GM18873 (cell line): ENCODE measurements around the gene CASTOR1.

Experiments
- ATAC-seq: cut with Tn5 transposase; IDR thresholded peaks from one replicate; pipeline ENCODE4 v1.9.1; 2021; ENCODE audit warnings: mild to moderate bottlenecking, moderate library complexity, moderate number of reproducible peaks; ENCODE audit not compliant: unreplicated experiment, low FRiP score

Gene CASTOR1

GRCh38 chr22:30286331-30286730 is 3.0 kb downstream of the CASTOR1 start:
- no peak for ATAC-seq

GRCh38 chr22:30285846-30286200 is 3.5 kb downstream of the CASTOR1 start:
- ATAC-seq, result no peak

- ATAC-seq, result no peak
Observed at GRCh38 chr22:30285176-30285845, 4.0 kb downstream of the CASTOR1 start.

DNA sequence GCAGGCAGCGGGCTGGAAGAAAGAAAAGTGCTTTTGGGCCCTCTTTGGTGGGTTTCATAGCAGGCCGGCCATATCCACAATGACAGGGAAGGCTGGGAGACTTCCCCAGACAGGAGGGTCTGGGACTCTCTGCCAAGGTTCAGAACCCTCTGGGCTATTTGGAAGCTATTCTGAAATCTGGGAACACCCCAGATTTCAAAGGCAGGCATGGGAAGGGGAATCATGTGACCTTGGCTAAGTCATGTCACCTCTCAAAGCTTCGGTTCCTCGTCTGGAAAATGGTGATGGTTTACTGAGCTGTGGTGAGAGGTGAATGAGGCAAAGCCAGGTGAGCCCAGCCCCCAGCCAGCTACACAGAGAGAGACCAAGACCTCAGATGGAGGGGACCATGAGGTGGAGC is 4.6 kb downstream of the CASTOR1 start:
- no peak for ATAC-seq

GRCh38 chr22:30284172-30284571 is 5.1 kb downstream of the CASTOR1 start:
- no peak for ATAC-seq

DNA sequence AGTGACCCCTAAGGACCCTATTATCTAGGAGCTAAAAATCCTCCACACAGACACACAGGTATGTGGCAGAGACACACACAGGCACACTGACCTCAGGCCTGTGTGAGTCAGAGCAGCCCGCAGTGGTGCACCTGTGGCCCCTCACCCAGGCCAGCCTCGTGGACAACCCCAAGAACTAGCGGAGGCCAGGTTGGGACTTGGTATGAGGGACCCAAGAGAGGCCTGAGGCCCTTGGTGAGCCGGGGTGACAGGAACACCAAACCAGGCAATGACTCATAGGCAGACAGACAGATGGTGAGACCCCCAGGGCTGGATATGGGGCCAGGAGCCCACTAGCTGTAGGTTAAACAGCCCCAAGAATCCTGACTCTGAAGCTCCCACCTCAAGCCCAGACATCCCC is 6.0 kb downstream of the CASTOR1 start:
- no peak for ATAC-seq

- no peak for ATAC-seq
Observed at GRCh38 chr22:30282616-30283046, 6.7 kb downstream of the CASTOR1 start.

DNA sequence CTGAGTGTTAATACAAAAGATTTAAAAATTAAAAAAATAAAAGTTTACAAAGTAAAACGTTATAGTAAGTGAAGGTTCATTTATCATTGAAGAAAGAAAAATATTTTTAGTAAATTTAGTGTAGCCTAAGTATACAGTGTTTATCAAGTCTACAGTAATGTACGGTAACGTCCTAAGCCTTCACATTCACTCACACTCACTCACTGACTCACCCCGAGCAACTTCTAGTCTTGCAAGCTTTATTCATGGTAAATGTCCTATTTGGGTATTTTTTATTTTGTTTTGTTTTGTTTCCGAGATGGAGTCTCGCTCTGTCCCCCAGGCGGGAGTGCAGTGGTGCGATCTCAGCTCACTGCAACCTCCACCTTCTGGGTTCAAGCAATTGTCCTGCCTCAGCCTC is 8.8 kb downstream of the CASTOR1 start:
- no peak for ATAC-seq

DNA sequence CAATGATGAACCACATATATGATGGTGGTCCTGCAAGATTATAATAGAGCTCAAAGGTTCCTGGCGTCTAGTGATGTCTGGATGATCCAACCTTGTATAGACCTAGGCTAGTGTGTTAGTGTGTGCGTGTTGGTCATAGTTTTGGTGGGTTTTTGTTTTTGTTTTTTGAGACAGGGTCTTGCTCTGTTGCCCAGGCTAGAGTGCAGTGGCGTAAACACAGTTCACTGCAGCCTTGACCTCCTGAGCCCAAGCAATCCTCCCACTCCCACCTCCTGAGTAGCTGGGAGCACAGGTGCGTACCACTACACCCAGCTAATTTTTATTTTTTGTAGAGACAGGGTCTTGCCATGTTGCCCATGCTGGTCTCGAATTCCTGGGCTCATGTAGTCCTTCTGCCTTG is 9.4 kb downstream of the CASTOR1 start:
- no peak for ATAC-seq

GRCh38 chr22:30279046-30279788 is 10.1 kb downstream of the CASTOR1 start:
- ATAC-seq, result no peak

DNA sequence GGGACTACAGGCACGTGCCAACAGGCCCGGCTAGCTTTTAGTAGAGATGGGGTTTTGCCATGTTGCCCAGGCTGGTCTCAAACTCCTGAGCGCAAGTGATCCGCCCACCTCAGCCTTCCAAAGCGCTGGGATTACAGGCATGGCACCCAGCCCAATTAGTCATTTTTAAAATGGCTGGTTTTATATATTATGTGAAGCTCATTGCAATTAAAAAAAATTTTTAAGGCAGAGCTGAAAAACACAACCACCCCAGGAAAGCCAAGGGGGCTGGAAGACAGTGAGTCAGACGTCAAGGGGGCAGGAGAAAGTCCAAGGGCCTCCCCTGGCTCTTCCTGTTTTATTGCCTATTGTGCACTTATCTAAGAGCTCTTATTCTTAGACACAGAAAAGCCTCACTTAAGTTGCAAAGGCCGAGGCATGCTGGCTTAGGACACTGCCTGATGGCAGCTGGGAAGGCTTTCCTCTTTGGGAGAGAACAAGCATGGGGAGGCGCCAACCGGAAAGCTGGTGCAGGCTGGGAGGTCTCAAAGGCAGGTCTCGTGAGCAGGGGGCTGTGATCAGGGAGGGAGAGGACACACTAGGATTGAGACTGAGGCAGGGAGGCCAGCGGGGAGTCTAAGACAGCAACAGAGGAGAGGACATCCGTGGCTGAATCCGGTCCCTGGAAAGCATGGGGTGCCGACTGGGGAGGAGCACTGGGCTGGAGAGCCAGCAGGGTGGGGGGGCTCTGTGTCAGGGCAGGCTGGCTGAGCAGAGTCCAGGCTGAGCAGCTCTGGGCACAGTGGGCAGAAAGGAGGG is 11.6 kb downstream of the CASTOR1 start:
- ATAC-seq, result no peak

GRCh38 chr22:30276039-30276438 is 13.3 kb downstream of the CASTOR1 start:
- ATAC-seq, result no peak

DNA sequence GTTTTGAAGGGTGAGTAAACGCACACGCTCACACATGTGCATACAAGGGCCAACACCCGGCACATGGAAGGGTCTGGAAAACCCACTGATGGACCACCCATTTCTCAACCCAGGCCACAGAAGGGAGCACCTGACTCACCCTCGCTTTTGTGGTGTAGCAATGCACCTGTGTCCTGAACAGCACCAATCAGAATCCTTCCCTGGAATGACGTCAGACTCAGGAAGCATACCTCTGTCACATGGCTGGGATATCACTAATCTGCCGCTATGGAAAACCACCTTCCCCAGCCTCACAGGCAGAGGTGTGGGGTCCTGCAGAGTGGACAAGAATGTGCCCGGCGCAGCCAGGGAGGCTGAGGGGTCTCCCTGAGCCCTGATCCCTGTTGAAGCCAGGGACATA is 13.7 kb downstream of the CASTOR1 start:
- ATAC-seq, result no peak

GRCh38 chr22:30274437-30274812 is 14.9 kb downstream of the CASTOR1 start:
- no peak for ATAC-seq

DNA sequence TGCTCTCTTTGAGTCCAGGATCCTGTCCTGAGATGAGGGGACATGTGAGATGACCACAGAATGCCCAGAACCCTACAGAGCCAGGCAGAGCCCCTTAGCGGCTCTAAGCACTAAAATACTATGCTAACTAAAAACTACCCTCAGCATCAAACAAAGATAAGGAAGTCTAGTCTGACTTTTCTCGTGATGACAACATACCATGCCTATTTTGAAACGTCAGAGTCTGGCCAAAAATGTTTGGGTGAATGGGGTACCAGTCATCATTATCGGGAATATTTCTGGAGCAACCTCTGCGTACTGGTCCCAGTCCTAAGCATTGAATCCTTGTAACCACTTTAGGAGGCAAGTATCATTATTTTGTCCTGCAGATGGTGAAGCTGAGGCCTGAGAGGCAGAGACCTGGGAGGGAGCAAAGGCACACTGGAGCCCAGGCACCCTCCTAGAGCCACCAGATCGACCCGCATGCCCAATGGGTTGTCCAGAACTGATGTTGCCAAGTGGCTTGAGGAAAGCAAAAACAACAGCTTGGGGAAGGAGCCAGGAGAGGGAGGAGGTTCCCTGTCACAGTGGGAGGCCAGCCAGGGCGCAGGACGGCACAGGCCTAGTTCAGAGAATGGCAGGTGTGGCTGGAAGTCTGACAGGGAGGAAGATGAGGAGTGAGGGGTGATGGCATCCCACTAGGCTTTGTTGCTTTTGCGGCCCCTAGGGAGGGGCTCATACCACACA is 15.4 kb downstream of the CASTOR1 start:
- ATAC-seq, result no peak

DNA sequence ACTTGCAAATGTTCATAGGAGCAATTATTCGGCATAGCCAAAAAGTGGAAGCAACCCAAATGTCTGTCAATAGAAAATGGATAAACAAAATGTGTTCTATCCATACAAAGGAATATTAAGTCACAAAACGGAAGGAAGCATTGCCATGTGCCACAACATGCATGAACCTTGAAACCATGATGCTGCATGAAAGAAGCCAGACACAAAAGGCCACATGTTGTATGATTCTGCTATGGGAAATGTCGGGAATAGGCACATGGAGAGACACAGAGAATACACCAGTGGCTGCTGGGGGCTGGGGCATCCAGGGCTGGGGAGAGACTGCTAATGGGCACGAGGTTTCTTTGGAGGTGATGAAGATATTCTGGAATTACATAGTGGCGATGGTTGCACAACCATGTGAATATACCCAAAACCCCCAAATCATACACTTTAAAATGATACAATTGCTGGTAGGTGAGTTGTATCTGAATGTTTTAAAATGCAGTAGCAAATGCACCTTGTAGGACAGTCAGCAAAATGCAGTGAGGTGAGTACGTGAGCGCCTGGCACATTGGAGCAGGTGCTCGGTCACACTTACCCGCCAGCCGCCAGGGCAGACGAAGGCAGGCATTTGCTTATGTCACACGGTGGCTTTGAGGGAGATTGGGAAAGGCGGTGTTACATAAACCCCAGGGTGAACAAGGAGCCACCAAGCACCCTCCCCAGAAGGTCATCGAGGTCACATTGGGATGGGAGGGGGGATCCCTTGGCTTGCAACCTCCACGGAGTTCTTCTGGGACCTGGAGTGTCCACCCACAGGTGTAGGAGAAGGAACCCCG is 16.3 kb downstream of the CASTOR1 start:
- ATAC-seq, result no peak

DNA sequence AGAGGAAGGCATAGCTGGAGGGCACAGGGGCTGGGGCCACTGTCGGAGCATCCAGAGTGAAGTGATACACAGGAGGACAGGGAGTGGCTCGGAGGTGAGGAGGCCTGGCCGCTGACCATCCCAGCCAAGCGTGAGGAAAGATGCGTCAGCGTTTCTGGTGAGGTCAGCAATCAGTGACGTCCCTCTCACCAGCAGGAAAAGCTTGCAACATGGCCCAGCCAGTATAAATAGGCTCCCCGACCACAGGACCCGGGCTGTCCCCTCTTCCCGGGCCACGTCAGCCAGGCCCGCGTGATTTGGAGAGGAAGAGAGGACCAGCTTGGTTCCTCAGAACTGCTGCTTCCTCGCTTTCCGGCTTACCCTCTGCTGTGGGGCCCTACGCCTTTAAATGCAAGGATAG is 18.5 kb downstream of the CASTOR1 start:
- no peak for ATAC-seq

DNA sequence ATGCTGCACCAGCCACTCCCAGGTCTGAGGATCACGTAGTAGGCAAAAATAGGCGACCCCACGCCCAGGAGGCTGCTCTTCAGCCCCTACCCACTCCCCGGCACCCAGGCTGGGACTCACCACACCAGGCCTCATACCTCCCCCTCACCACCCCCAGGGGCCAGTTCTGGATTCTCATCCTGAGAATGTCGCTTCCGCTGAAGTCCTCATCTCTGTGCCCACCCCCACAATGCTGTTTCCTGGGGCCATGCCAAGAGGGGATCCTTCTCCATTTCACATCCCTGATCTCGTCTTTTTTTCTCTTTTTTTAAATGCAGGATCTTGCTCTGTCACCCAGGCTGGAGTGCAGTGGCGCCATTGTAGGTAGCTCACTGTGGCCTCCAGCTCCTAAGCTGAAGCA is 21.0 kb downstream of the CASTOR1 start:
- ATAC-seq, result no peak

DNA sequence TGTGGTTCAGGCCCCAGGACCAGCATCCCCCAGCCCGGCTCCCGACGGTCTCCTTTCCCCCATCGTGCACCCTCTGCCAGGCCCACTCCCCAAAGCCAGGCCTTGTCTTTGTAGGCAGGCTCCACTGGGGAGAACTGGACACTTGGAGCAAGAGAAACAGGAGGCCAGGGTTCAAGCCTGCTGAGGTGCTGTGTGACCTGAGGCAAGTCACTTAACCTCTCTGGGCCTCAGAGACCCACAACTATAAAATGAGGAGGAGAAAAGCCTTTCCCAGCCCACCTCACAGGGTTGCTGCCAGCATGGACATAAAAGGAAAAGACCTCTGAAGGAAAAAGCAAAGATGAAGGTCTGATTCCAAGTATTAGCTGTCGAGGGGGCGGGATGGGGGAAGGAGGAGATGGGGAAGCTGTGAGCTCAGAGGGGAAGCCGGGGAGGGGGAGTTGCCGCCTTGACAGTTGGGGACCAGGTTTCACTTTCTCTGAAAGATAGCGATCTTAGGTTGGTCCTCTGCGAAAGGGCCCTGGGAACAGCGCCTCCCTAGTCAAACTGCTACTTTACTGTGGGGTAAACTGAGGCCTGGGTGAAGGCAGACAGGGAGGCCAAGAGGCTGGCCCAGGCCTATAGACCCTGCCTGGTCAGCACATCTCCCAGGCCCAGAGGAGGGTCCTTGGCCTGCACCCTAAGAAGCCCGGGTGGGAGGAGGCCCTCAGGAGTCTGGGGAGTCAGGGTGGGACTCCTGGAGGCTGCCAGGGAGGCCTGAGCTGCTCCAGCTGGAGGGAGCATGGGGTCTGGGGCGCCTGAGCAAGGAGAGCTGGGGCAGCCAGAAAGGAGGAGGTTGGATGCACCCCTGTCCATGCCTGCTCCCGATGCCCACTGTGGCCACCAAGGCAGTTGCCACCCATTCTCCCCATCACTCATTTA is 21.7 kb downstream of the CASTOR1 start:
- ATAC-seq, result no peak
